Kidney epithelial cell (primary cell): ENCODE results near the gene MAPKAPK3. TPM values are rescaled to one million over a fixed set of nuclear protein-coding genes. Genes with fewer than 3 reads are reported as not detected.

Experiments
- DNase-seq: peaks from one replicate; pipeline ENCODE4 v3.0.0-alpha.2; 2010; ENCODE audit warnings: low read depth
- H3K27me3 ChIP-seq: 2 replicates; pipeline ENCODE4 v1.6.0; 2011; ENCODE audit warnings: low read length; ENCODE audit not compliant: control insufficient read depth, insufficient read depth
- H3K36me3 ChIP-seq: 2 replicates; pipeline ENCODE4 v1.5.1; 2011; ENCODE audit warnings: low read length; ENCODE audit not compliant: control insufficient read depth, insufficient read depth
- H3K4me3 ChIP-seq: 2 replicates; pipeline ENCODE4 v1.5.1; 2011; ENCODE audit warnings: low read depth, mild to moderate bottlenecking, control low read depth, low read length
- total RNA-seq: library from RNA; depleted of rRNA; stranded (reverse); fragments of >200 nt; gene quantifications from 2 replicates; pipeline ENCODE4 v1.2.3, GENCODE V29; 2015
- TF ChIP-seq, protein P1 (sequence below): IDR thresholded peaks from 2 replicates; pipeline ENCODE4 v1.5.1; 2011; ENCODE audit warnings: mild to moderate bottlenecking, moderate library complexity, low read length, control low read depth, inconsistent platforms; ENCODE audit not compliant: insufficient read depth, poor library complexity, severe bottlenecking

Gene MAPKAPK3
- total RNA-seq, 1 donor from 2014 or later, result 61.1 TPM

DNA sequence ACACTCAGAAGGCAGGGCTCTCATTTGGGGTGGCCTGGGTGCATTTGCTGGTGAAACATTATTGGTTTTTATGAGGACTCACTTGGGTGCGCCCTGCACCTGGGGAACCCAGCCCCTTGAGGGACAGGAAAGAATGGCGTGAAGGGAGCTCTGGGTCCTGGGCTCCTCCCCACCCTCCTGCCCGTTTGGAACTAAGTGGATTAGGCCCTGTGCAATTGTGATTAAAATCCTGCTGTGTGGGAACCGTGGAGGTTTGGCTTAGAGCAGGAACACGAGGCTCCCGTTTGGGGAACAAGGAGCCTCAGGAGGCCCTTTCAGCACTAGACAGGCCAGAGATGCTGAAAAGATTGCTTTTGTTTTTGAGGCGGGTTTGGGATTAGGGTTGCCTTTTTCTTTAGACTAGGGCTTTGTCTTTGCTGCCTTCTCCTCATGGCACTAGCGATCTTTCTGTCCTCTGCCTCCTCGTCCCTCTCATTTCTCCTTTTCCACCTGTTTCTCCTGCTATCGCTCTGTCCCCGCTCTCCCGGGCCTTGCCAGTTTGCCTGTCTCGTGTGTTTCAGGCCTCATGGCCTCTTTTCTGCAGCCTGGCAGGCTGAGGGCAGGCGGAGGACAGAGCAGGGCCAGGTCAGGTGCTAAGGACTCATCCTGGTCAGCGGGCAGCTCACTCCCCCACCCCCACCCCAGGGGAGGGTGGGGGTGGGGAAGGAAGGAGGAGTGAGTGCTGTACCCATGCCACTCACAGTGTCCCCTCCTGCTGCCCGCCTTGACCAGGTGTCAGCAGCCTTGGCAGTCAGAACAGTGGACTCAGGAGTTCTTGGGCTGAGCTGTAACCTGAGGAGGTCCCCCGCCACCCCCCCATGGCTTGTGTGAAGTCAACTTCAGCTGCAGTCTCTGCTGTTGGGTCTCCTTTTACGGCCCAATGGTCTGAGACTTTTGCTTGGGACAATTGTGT lies 8.6 kb downstream of the MAPKAPK3 start:
- no peak for DNase-seq
- no peak overlapping the region for H3K4me3 ChIP-seq
- TF ChIP-seq, protein P1, sequence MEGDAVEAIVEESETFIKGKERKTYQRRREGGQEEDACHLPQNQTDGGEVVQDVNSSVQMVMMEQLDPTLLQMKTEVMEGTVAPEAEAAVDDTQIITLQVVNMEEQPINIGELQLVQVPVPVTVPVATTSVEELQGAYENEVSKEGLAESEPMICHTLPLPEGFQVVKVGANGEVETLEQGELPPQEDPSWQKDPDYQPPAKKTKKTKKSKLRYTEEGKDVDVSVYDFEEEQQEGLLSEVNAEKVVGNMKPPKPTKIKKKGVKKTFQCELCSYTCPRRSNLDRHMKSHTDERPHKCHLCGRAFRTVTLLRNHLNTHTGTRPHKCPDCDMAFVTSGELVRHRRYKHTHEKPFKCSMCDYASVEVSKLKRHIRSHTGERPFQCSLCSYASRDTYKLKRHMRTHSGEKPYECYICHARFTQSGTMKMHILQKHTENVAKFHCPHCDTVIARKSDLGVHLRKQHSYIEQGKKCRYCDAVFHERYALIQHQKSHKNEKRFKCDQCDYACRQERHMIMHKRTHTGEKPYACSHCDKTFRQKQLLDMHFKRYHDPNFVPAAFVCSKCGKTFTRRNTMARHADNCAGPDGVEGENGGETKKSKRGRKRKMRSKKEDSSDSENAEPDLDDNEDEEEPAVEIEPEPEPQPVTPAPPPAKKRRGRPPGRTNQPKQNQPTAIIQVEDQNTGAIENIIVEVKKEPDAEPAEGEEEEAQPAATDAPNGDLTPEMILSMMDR, result no peak
- H3K27me3 ChIP-seq, result no peaks in the 10 kb centered on the region
- no peaks in the 10 kb centered on the region for H3K36me3 ChIP-seq

DNA sequence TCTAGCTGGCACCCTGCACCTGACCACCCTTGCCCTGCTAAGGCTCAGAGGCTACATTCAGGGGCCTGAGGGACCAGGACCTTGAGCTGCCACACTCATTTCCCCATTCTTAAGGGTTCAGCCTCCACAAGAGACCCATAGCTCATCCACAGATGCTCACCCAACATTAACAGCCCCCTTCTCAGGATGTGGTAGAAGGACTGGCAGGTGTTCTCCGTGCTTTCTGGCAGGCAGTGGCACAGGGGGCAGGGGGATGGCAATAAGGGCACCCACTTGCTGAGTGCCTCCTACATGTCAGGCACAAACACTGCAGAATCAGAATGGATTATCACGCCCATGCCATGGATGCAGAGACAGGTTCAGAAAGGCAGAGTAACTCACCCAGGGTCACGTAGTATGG lies 9.4 kb downstream of the MAPKAPK3 start:
- no peaks in the 10 kb centered on the region for H3K27me3 ChIP-seq
- no peak overlapping the region for H3K4me3 ChIP-seq
- no peaks in the 10 kb centered on the region for H3K36me3 ChIP-seq
- DNase-seq, result no peak
- TF ChIP-seq, protein P1, result no peak

DNA sequence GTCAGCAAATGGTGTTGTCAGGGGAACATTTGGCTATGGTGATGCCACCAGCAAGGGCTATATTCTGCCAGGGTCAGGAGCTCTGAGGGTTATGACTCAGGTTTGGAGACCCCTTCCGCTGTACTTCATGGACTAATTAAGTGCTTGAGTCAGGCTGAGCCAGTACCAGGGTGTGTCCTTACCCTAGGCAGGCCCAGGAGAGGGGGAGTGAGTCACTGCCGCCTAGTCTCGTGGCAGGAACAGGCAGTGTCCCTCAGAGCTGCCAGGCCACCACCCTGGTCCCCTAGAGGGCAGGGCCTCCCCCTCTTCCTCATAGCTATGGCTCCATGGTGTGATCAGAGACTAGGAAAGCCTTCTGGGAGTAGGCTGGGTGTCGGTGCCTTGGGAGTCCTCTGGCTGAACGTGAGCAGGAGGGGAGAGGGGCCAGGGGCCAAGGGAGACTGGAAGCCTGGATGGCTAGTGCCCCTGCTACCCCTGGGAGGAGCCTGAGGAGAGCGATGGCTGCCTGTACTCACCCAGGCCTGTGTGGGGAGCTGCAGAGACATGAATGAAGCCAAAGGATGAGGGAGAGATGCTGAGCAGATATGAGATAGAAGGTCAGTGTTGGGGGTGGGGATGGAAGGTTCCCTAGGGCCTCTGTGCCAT lies 10.6 kb downstream of the MAPKAPK3 start:
- Histone ChIP-seq H3K4me3 (no peak overlapping the region), H3K27me3 (no peaks in the 10 kb centered on the region), H3K36me3 (no peaks in the 10 kb centered on the region)
- peak; percentile 85 for DNase-seq
- TF ChIP-seq, protein P1, result peak; percentile 31

DNA sequence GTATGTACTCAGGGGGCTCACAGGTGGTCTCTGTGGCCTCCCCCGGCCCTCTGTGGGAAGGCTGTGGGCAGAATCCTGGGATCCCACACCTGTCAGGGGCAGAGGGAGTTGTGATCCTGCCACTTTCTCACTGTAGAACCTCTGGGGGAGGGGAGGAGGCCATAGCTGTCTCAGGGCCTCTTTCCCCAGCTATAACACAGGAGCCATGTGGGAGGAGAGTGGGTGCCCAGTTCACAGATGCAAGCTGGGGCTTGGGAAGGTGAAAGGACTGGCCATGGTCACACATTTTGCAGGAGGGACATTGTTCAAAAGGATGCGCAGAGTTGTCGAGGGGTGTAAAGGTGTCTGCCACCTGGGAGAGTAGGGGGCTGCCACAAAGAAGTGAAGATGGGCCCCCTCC lies 11.7 kb downstream of the MAPKAPK3 start:
- Histone ChIP-seq H3K4me3 (no peak overlapping the region), H3K36me3 (no peaks in the 10 kb centered on the region), H3K27me3 (no peaks in the 10 kb centered on the region)
- TF ChIP-seq, protein P1, result no peak
- no peak for DNase-seq

DNA sequence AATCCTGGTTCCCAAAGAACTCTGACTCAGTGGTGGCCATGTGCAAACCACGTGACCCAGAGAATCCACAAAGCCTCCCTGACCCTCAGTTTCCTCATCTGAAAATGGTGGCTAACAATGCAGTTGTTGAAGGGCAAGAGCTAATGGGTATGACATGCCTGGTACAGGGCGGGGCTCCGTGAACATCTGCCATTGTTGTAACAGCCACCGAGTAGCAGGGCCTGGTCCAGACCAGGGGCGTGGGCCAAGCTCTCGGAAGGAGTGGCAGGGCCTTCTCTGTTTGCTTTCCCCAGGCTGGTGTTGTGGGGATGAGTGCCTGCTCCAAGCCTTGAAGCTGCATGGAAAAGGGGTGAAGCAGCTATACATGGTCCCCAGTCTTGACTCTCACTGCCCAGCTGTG lies 13.4 kb downstream of the MAPKAPK3 start:
- no peaks in the 10 kb centered on the region for H3K27me3 ChIP-seq
- H3K36me3 ChIP-seq, result no peaks in the 10 kb centered on the region
- TF ChIP-seq, protein P1, result no peak
- no peak for DNase-seq
- H3K4me3 ChIP-seq, result no peak overlapping the region

DNA sequence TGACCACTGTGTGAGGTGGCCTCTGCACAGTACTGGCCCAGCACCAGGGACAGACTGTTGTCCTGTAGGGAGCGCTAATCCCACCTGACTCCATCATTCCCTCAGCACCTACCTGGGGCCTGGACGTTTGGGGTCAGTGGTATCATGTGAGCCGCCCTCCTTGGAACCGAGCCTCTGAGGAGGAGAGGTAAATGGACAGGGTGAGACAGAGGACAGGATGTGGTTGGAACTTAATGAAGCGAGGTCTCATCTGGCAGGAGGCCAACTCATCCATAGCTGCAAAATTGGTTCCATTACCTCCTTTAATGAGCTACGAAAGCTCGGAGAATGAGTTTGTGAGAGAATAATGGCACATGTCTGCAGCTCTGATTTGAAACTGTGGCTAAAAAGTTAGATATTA lies 13.9 kb downstream of the MAPKAPK3 start:
- Histone ChIP-seq H3K36me3 (no peaks in the 10 kb centered on the region), H3K27me3 (no peaks in the 10 kb centered on the region), H3K4me3 (no peak overlapping the region)
- peak; percentile 63 for DNase-seq
- TF ChIP-seq, protein P1, result peak; percentile 21
